Epithelial cell of proximal tubule (primary cell): ENCODE results near the gene SHH. TPM values are rescaled to one million over a fixed set of nuclear protein-coding genes. Genes with fewer than 3 reads are reported as not detected.

Source experiments
- DNase-seq: peaks from one replicate; pipeline ENCODE4 v3.0.0-alpha.2; 2011; ENCODE audit warnings: low read depth
- H3K4me3 ChIP-seq: 2 replicates; pipeline ENCODE4 v1.5.1; 2011; ENCODE audit warnings: low read depth, mild to moderate bottlenecking, low read length
- CTCF ChIP-seq: conservative IDR thresholded peaks from 2 replicates; pipeline ENCODE4 v1.5.1; 2012; ENCODE audit warnings: low read depth, mild to moderate bottlenecking, low read length
- total RNA-seq: library from RNA; depleted of rRNA; stranded (reverse); fragments of >200 nt; gene quantifications from 2 replicates; pipeline ENCODE4 v1.2.3, GENCODE V29; 2015

The SHH gene
- total RNA-seq, 1 donor from 2014 or later: 1.7 TPM

DNA sequence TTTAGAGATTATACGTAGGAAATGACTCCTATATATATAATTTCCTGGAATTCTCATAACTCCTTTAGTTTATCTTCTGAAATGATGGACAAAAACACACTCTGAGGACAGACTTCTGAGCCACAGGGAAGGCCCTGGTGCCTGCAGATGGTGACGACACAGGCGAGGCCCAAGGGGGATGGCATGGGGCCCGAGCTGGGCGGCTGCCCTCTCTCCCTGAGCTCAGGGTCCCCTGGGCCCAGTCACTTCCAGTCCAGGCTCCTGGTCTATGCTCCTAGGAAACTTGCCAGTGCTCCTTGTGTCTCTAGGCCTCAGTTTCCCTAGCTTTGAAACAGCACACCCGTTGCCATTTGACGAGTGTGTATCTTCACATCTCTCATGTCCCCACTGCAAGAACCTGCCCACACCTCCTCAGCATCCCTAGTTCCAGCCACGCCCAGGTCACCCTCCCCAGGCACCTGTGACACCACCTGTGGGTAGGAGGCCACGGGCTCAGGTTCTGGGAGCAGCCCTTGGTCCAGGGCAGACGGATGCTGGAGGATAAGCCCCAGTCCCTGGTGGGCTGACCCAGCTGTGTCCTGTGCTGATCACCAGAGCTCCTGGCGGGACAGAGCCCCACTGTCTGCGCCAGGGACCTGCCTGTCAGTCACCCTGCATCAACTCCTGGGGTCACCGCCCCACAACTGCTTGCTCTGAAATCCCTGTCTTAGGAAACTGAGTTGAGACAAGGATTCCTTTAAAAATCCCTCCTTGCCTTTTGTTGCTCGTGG, 23.4 kb upstream of the SHH start:
- DNase-seq: no peak
- TF ChIP-seq CTCF: no peak
- no peak overlapping the region for H3K4me3 ChIP-seq

DNA sequence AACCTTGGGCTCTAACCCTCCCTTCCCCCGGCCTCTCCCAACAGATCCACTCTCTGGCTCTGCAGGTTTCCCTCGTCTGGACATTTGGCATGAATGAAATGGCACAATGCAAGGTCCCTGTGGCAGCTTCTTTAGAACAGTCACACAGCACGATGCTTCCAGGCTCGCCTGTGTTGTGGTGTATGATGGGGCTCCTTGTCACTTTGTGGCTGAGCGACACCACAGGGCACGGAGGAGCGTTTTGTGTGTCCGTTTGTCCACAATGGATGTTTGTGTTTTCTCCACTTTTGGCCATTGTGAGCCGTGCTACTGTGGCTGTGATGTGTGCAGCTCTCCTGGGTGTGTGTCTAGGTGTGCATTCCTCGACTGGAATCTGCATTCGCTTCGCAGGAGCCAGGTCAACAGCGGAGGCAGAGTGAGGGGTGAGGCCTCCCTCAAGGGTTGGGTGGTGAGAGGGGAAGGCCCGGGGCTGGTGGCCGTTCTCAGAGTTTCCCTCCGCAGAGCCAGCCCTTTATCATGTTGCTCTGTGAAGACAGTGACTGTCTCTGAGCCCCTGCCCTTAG, 22.3 kb upstream of the SHH start:
- no peak overlapping the region for H3K4me3 ChIP-seq
- TF ChIP-seq CTCF: no peak
- no peak for DNase-seq

DNA sequence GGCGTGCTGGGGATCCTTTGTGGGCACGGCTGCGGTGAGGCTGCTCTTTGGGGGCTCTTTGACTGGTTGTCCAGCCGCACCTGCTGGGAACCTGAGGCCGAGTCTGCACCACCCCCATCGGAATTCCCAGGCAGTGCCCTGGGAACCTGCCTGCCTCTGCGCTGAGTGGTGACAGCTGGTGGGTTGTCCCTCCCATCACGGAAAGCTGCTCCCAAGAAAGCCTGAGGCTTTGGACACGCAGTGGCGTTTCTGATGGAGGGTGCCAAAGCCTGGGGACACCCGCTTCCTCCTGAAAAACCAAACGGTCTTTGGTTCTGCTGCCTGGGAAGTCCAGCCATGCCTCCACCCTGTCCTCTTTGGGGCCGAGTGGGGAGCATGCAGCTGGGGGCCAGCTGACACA, 21.4 kb upstream of the SHH start:
- no peak for DNase-seq
- no peak overlapping the region for H3K4me3 ChIP-seq
- no peak for TF ChIP-seq CTCF

DNA sequence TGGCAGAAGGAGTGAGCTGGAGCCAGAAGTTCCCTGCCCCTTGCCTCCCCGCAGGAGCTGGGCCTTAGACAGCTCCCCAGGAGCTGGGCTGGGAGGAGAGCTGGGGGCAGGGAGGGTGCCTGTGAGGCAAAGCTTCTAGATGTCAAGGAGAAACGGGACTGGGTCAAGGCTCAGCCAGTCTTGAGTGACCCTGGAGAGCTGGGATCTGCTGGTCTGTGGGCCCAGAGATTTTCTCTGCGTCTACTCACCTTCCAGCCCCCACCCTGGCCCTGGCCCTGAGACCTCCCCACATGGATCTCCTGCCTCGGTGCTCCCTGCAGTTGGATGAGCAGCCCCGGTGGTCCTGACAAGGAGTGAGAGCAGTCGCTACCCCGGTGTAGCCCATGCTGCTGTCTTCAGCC, 20.3 kb upstream of the SHH start:
- DNase-seq: no peak
- no peak for TF ChIP-seq CTCF
- H3K4me3 ChIP-seq: no peak overlapping the region

GRCh38 chr7:155831807-155832524, 19.7 kb upstream of the SHH start:
- H3K4me3 ChIP-seq: no peak overlapping the region
- DNase-seq: no peak
- no peak for TF ChIP-seq CTCF

DNA sequence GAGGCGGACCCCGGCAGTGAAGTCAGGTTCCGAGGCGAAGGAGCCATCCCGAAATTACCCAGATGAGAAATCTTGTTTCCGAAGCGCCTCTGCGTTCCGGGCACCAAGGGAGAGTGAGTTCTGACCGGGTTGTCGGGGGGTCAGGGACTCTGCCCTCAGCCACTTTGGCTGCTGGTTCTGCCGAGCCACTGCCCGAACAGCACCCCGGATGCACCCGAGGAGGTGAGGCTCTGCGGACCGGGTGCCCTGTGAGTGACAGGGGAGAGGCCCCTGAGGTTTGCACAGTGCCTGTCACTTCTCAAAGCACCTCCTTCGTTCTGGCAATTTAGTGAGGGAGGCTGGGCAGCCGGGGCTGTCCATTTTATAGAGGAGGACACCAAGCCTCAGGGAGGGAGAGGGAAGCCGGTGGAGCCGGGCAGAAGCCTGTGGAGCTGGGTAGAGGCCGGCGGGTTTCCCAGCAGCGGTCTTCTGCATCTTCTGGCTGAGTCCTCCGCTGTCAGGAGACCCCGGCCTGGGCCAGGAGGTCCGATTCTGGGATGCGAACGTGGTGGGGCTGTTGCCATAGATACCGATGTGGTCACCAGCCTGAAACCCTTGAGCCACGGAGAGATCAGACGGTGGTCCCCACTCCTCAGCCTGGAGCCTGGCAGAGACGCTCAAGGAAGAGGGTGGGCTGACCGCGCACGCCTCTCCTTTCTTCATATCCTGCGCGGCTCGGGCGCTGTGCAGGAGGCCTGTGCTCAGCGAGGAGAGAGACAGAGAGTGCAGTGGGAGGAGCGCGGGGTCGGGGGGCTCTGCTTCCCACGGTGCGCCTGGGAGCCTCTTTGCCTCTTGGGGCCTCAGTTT, 18.9 kb upstream of the SHH start:
- no peak for TF ChIP-seq CTCF
- no peak for DNase-seq
- no peak overlapping the region for H3K4me3 ChIP-seq
